HL-60 (cell line): ENCODE data around the gene ZNF595.

Experiments
- CTCF ChIP-seq: IDR thresholded peaks from one replicate; pipeline ENCODE4 v1.5.1; 2011; ENCODE audit warnings: low read length, control low read depth, inconsistent platforms; ENCODE audit not compliant: insufficient read depth
- GABPA ChIP-seq: IDR thresholded peaks from 2 replicates; pipeline ENCODE4 v1.6.1; 2012; ENCODE audit warnings: low read depth

- TF ChIP-seq CTCF (no peak), GABPA (no peak)
Measured at GRCh38 chr4:121408-122084, 68.4 kb downstream of the ZNF595 start.
